DMS 273 (cell line): Measurements from ENCODE around the gene MACROD2.

Source experiments
- DNase-seq: peaks from one replicate; lab custom pipeline; 2025; ENCODE audit not compliant: unreplicated experiment; lab: John Stamatoyannopoulos, UW

Gene MACROD2

DNA sequence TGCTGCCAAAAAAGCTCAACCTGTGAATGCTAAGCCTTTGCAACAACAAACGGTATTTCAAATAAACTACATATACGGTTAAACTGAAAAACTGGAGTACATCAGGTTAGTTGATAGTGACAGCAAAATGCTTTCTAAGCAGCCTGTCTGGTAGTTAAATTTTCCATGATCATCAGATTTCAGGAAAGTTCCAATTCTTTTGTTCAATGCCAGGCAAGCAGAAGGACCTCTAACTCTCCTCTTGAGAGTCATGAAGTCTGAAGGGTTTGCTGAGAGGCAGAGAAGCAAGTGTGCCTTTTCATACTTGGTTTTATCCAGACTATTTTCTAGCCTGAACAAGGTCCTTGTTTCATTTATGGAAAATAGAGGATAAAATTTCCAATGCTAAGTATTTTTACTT lies 337.6 kb downstream of the MACROD2 start:
- no peak for DNase-seq

- no peak for DNase-seq
Measured at GRCh38 chr20:14333721-14334120, 338.4 kb downstream of the MACROD2 start.

- DNase-seq = peak; percentile 82
Measured at GRCh38 chr20:14334306-14334930, 339.1 kb downstream of the MACROD2 start.

GRCh38 chr20:14335052-14335451 lies 339.7 kb downstream of the MACROD2 start:
- DNase-seq = no peak

DNA sequence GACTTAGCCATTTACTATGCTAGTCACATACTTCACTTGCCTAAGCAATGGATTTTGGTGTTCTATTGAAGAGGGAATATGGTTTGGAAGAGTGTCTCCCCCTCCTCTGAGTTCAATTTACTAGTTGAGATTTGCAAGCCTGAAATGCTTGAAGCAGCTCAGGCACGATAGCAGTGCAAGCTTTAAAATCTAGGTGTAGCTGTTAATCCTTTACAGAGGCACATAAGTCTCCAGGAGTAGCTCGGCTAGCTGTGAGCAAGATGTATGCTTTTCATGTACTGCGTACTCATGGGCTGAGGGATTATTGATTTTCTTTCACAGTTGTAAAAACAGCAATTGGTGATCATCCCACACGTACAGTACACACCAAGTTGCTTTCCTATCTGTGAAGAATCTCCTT lies 341.4 kb downstream of the MACROD2 start:
- peak; percentile 48 for DNase-seq

- DNase-seq = peak; percentile 96
Measured at GRCh38 chr20:14337400-14338171, 342.3 kb downstream of the MACROD2 start, which contains the start of gene FLRT3. Gene FLRT3, minus strand, starts transcription at chr20:14337612. Its CDS starts 10,106 bp downstream, at chr20:14327506.

DNA sequence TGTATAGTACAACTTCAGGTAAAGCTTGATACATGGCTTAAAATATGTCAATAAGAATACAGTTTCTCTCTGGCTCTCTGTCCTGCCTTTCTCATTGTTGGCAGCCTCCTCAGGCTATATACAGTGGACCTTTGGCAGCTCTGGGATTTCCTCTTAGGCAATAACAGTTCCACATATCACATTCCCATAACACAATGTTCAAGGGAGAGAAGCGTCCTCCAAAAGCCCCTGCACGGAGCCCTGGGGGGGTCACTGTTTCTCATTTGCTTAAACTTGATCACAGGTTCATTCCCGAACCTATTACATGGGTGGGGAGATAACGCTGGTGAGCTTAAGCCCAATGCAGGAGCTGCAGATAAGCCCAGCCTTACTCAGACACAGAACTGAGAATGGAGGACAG lies 346.5 kb downstream of the MACROD2 start:
- DNase-seq = no peak

DNA sequence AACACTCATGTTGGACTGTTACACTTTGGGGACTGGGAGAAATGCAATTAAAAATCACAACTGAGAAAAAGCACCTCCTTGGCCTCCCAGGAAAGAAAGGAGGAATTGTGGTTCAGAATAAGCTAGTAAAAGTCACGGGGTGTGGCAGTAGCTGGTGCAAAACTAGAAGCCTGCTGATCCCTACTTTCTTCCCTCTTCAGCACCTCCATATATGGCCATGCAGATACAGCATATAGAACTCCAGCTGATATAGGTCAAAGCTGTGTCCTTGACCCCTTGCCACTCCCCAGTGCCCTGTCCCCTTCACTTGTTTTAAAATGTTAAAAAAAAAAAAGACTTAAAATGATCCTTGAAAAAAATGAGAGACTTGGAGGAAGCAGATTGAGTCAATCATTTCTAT lies 347.6 kb downstream of the MACROD2 start:
- DNase-seq = no peak

DNA sequence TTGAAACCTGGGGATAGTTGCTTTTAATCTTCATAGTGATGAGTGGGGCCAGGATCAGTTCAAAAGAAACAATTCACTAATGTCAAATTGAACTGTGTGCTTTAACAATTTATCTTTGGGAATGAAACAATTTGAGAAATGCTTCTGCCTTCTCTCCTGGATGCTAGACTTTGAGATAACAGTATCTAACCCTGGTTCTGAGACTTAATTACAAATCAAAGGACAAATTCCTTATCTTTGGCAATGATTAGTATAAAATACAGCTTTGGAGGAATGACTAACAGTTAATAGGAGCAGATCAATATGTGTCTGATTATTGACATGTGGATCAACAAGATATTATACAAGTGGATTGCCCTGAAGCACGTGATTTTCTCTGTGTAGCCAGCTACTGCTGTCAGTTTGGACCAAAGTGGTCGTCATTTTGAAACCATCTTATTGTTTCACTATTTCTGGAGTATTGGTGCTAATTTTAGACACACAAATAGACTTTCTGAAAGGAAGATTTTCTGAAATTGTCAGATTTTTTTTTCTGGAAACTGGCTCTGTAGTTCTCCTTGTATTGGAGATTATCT lies 348.3 kb downstream of the MACROD2 start:
- no peak for DNase-seq

- DNase-seq = no peak
Measured at GRCh38 chr20:14344746-14345145, 349.4 kb downstream of the MACROD2 start.

DNA sequence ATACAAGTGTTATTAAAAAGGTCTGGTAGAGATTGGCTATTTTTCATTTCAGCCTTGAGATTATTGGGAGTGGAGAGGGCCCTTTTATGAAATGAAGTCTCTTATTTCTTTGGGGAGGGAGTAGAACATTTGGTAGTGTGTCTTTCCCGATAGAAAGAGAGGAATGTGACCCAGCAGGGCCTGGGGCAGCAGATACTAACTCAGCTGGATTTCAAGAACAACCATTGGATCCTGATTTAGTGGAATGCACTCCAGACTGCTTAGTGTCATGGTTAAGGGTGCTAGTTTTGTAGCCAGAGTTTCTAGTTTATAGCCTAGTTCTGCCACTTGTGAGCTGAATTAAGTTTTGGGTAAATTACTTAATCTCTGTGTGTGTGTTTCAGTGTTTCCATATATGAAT lies 360.5 kb downstream of the MACROD2 start:
- no peak for DNase-seq

GRCh38 chr20:14360416-14360815 lies 365.1 kb downstream of the MACROD2 start:
- DNase-seq = peak; percentile 23

DNA sequence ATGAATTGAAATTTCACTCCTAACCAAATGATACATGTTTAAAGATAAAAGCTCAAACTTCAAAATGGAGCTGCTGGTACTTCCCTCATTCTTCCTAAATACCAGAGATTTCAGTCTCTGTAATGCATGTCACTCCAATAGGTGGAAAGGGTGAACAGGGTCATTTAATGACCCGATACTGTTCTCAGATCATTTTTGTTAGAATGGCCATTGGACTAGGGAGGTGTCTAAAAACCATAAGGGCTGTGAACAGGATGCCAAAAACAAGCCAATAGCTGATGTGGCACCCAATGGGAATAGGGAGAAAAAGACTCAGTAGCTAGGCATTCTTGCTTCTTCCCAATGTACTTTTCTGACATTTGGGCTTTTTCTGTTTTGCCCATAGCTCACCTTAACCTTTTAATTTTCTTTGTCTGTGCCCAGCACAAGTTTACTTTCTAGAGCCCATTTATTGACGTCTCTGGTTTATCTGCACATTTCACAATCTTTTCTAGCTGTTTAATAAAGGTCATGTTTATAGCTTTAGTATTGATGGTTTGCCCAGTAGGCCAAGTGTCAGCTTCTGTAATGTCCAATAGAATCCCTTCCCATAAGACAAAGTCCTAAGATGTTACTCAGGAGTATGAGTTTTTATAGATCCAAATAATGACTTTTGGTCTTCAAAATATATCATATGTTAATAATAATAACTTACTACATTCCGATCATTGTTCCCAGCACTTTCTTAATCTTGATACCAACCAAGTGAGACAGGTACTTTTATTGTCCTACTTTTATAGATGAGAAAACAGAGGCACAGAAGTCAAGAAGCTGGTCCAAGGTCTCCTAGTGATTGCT lies 366.4 kb downstream of the MACROD2 start:
- DNase-seq = no peak

GRCh38 chr20:14374196-14374595 lies 378.9 kb downstream of the MACROD2 start:
- DNase-seq = no peak

DNA sequence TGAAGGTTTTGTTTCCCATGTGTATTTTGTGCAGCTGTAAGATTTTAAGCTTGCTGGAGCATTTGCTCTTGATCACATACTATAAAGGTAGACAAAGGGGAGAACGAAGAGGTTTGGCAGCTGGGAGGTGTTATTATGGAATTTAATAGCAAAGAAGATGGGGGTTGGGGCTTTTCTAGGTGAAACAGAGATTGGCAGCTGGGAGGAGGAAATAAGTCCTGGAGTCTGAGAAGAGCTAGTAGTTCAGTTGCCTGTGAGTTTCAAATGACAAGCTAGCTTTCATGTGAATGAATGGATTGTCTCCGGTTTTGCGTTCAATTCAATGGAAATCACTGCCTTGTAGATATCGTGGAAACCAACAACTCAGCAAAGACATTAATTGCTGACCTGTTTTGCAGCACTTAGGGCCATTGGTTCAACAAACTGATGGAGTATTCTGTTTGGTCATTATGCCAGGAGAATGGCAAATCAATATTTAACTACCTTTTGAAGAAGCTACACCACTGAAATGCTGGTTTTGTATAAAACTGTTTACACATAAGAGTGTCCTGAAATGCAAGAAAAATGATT lies 380.2 kb downstream of the MACROD2 start:
- DNase-seq = peak; percentile 11

GRCh38 chr20:14378326-14378725 lies 383.0 kb downstream of the MACROD2 start:
- no peak for DNase-seq

DNA sequence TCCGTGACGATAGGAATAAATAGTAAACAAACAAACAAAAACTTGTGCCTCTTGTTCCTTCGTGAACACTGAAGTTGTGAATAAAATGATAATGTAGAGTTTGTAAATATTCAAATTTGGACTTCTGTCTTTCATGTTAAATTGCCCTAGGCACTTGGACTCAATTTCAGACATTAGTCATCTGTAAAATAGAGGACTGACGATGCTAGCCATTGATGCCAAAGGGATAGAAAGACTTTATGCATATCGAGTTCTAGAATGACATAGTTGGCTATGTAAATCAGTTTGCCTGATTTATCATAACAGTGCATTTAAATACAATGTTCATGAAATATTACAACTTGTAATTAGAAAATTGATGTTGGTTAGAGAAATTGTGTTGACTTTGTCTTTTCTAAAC lies 388.0 kb downstream of the MACROD2 start:
- DNase-seq = no peak

DNA sequence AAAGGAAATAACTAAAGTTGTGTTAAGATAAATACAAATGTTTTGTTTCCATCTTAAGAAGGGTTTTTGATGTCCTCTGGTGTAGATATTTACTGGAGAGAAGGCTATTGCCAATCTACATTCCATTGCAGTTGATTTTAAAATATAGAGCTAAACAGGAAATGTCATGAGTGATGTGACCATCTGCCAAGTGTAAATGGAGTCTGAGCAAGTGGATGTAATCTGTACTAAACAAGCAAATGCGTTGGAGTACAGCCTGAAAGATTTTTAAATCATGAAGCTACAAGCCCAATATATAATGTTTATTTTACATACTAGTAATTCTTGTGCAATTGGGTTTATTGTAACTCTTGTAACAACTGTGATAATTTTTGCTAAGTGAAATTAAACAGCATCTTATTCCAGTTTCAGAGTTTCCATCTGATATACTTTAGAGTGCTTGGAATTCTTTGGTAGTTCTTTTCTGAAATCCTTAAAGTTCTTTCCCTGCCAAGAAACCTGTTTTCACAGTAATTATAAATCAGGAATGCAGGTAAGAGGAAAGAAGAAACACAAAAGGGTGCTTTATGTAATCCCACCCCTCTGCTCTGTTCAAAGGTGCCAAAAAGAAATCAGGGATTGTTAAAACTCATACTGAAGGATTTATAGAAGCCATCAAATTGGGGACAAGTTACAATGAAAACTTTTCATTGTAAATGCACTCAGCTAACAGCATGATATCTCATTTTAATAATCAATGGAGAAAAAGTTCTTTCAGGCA lies 389.3 kb downstream of the MACROD2 start:
- DNase-seq = peak; percentile 38

DNA sequence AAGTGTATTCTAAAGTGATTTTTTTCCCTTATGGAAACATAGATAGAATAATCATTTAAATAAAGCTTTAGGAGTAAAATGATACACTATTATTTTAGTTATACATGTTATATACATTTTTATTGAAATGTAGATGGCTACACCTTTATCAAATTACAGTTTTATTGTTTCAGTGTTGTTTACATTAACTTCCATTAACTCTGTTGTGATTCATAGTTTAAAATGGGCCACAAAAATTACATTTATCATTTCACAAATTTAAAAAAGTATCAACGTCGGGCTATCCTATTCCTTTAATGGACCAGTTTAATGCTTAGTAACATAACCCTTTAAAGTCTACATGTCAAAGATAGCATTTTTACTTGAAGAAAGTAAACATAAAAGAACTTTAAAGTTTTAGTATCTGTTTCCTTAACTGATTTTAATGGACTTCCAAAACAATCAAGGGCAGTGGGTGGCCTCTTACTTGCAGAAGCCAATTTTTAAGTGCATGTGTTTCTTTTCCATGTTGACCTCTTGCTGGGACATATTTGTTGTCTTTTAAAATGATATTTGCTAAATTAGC lies 389.9 kb downstream of the MACROD2 start:
- DNase-seq = no peak

DNA sequence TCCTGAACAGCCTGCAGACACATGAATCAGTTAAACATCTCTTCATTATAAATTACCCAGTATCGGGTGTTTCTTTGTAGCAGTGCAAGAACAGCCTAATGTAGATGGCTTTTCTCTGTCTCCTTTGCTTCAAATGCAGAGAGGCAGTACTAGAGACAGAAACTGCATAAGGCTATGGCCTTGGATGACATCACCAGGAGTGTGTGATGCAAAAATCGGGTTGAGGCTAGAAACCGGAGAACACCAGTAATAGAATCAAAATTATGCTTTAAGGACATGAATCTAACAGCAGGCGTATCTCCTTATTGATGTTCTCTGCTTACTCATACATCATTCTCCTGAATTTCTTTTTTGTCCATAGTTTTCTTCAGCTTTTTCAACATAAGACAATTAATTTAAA lies 391.4 kb downstream of the MACROD2 start:
- no peak for DNase-seq
